GM12865 (cell line): Measurements from ENCODE around the gene MAP2K3.

Experiments
- DNase-seq: peaks from one replicate; pipeline ENCODE4 v3.0.0; 2010; ENCODE audit warnings: low read depth
- H3K4me3 ChIP-seq: 2 replicates; pipeline ENCODE4 v1.5.1; 2011; ENCODE audit warnings: mild to moderate bottlenecking, low read depth, low read length, control low read depth
- TF ChIP-seq, protein P1 (sequence below): IDR thresholded peaks from 2 replicates; pipeline ENCODE4 v1.5.1; 2011; ENCODE audit warnings: low read length, control low read depth, low read depth, inconsistent platforms; ENCODE audit not compliant: insufficient read depth; ENCODE audit errors: missing control alignments

The MAP2K3 gene

DNA sequence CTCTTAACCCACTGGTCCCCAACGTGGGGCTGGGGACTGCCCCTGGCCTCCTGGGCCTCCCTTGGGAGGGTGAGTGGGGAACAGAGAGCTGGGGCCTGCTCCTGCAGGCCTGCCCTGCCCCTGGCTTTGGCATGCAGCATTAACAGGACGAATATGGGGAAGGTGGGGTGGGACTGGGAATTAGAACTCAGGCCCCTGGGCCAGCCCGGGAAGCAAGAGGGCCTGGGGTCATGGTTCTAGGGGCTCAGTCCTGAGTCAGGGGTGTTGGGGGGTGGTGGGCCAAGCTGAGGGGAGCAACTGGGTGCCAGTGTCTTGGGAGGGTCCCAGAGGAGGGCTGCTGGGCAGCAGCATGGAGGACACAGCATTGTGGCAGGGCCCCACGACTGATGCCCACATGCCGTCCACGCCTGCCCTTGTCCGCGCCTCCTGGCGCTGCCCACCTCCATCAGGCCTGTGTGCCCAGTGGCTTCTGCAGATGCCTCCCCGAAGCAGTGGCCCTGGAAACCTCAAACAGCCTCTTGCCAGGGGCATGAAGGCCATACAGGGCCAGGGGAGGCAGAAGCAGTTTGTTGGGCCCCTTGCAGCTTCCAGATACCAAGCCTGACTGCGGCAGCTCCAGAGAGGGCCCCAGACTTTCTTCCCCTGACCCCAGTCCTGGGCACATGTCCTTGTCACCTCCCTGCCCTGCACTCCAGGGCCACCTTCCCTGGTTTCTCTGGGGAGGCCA is 4.8 kb downstream of the MAP2K3 start:
- no peak for DNase-seq
- TF ChIP-seq, protein P1, sequence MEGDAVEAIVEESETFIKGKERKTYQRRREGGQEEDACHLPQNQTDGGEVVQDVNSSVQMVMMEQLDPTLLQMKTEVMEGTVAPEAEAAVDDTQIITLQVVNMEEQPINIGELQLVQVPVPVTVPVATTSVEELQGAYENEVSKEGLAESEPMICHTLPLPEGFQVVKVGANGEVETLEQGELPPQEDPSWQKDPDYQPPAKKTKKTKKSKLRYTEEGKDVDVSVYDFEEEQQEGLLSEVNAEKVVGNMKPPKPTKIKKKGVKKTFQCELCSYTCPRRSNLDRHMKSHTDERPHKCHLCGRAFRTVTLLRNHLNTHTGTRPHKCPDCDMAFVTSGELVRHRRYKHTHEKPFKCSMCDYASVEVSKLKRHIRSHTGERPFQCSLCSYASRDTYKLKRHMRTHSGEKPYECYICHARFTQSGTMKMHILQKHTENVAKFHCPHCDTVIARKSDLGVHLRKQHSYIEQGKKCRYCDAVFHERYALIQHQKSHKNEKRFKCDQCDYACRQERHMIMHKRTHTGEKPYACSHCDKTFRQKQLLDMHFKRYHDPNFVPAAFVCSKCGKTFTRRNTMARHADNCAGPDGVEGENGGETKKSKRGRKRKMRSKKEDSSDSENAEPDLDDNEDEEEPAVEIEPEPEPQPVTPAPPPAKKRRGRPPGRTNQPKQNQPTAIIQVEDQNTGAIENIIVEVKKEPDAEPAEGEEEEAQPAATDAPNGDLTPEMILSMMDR = no peak
- H3K4me3 ChIP-seq = no peak overlapping the region

DNA sequence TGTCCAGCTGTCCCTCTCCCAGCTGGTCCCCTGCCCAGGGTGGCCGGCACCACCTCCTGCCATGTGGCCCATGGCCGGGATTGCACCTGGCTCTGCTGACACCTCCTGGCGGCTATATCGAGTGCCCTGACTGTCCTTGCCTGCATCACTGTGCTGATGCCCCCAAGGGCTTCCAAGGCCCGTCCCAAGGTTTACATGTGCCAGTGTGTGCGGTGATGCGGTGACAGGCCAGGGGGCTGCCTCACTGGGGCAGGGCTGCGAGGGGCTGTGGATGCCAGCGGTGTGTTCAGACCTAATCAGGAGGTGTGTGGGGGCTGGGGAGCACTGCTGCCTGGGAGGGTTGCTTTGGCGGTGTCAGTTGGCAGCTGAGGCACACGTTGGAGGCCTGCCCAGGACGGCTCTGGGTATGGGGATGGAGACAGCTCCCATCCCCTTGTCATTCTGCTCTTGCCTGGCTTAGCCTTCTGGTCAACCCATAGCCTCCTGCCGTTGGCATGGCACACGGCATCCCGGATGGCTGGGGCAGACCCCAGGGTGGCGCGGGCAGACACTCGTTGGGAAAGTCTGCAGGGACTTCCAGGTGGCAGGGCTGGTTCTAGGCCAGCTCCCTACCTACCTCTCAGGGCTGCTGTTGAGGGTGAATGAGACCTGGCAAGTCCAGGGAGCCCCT is 5.5 kb downstream of the MAP2K3 start:
- TF ChIP-seq, protein P1 = no peak
- H3K4me3 ChIP-seq = no peak overlapping the region
- DNase-seq = no peak

DNA sequence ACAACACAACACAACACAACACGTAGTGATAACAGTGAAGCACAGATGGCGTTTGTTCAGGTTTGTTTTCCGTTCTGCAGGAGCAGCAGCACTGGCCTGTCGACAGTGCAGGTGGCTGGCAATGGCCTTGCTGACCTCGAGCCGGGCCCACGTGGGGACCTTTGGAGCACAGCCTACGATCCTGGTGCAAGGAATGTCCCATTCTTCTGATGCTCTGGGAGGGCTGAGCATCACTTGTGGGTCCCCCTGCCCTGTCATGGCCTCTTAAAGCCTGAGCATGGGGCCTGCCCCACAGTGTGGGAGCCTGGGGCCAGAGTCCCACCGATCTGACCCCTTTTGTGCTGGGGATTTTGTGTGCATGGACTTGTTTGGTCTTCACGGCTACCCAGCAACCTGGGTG is 6.8 kb downstream of the MAP2K3 start:
- TF ChIP-seq, protein P1 = no peak
- no peak for DNase-seq
- H3K4me3 ChIP-seq = no peak overlapping the region

DNA sequence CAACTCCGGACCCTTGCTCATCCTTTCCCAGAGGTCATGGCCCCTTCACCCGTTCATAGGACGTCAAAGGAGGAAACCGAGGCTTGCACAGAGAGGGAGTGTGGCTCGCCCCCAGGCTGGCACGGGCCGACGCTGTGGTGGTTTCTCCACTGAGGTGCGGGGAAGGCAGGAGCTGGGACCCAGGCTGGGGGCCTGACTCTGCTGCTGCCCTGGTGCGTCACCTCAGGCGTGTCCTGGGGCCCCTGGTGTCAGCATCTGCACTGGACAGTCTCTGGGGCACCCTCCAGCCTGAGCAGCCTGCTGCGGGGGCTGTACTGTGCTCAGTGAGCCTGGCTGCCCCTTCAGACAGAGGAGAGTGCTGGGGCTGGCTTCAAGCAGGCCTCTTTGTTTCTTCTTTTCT is 7.4 kb downstream of the MAP2K3 start:
- DNase-seq = no peak
- TF ChIP-seq, protein P1 = no peak
- no peak overlapping the region for H3K4me3 ChIP-seq

DNA sequence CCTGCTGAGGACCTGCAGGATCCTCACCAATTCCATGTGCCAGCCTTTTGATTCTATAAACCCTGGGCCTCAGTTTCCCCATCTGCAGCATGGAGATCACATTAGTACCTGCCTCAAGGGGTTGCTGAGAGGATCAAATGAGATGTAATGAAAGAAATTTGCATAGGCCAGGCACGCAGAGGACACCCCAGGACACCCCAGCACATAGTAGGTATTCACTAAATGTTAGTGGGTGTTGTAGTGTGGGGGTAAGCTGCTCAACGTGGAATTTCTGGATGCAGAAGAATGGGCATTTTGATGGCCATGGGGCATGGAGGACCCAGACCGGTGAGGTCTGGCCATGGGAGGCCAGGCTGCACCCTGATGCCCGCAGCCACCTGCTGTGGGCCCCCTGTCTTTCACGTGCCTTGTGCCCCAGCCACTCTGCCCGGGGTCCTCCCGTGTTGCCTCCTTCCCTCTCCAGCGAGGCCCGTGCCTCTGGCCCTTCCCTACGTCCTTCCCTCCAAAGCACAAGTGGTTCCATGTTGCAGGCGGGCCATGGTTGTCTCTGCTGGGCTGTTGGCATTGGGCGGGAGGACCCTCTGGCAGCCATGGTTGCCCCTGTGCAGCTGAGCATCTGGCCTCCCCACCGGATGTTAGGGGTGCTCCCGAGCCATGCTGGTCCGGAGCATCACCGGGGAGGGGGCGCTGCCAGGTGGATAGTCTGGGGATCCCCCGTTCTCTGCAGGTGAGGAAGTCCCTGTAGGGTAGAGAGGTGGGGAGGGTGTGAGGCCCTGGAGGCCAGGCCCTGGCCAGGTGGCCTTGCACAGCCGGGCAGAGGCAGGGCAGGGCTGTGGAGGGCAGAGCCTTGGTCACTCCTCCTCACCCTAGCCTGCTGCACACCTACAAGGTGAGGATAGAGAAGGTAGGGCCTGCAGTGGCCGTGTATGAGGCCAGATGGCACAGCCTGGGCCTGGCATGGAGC is 8.6 kb downstream of the MAP2K3 start:
- H3K4me3 ChIP-seq = no peak overlapping the region
- no peak for DNase-seq
- TF ChIP-seq, protein P1 = no peak

DNA sequence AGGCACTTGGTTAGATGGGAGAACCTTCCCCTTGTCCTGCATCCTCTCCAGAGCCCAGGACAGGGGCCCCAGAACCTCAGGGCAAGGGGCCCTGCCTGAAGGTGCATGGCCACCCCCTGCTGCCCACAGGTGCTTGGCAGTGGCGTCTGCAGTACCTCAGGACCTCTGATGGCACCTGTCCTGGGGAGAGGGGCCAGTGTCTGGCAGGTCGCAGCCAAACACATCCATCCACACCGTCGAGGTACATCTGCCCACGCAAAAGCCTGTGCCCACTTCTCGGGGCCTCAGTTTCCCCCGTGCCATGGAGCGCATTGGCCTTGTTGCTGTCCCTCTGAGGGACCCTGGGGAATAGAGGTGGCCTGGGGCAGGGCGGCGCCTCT is 9.3 kb downstream of the MAP2K3 start:
- H3K4me3 ChIP-seq = no peak overlapping the region
- no peak for DNase-seq

More for the DNA sequence above, 9.3 kb downstream of the MAP2K3 start:
- TF ChIP-seq, protein P1 = no peak
